Mesenchymal stem cell (in vitro differentiated cells and primary cell): Measurements from ENCODE around the gene LIMS1.

Experiments used
- DNase-seq: peaks from one replicate; pipeline ENCODE4 v3.0.0-alpha.2; 2013
- H2AFZ ChIP-seq: one replicate; pipeline ENCODE4 v1.6.1; 2013; ENCODE audit warnings: low read depth, mild to moderate bottlenecking, control low read depth, inconsistent platforms, low read length, moderate library complexity
- H2AK5ac ChIP-seq: 2 replicates; pipeline ENCODE4 v1.6.1; 2013; ENCODE audit warnings: low read length, moderate library complexity, mild to moderate bottlenecking, inconsistent platforms; ENCODE audit not compliant: severe bottlenecking
- H2BK120ac ChIP-seq: one replicate; pipeline ENCODE4 v1.6.1; 2013; ENCODE audit warnings: low read depth, mild to moderate bottlenecking, inconsistent platforms, low read length, moderate library complexity
- H2BK12ac ChIP-seq, 2 experiments: one replicate each; pipeline ENCODE4 v1.6.1; 2013; ENCODE audit warnings: inconsistent platforms in 2 of 2, low read length in 2 of 2, mild to moderate bottlenecking in 2 of 2, moderate library complexity in 2 of 2, control low read depth in 1 of 2
- H2BK15ac ChIP-seq: one replicate; pipeline ENCODE4 v1.6.1; 2013; ENCODE audit warnings: mild to moderate bottlenecking, low read depth, inconsistent platforms; ENCODE audit not compliant: poor library complexity, severe bottlenecking
- H2BK5ac ChIP-seq: 2 replicates; pipeline ENCODE4 v1.6.1; 2013; ENCODE audit warnings: low read depth, mild to moderate bottlenecking, low read length, control low read depth, inconsistent platforms; ENCODE audit not compliant: poor library complexity, severe bottlenecking
- H3K14ac ChIP-seq, 2 experiments: one replicate each; pipeline ENCODE4 v1.6.1; 2013; ENCODE audit warnings: inconsistent platforms in 2 of 2, low read length in 2 of 2, control low read depth in 1 of 2, mild to moderate bottlenecking in 1 of 2, moderate library complexity in 1 of 2
- H3K18ac ChIP-seq, 2 experiments: one replicate each; pipeline ENCODE4 v1.6.1; 2013; ENCODE audit warnings: inconsistent platforms in 2 of 2, low read length in 2 of 2, control low read depth in 1 of 2, low read depth in 1 of 2, mild to moderate bottlenecking in 1 of 2
- H3K23ac ChIP-seq, 2 experiments: one replicate each; pipeline ENCODE4 v1.6.1; 2013; ENCODE audit warnings: inconsistent platforms in 2 of 2, low read length in 2 of 2, mild to moderate bottlenecking in 2 of 2, moderate library complexity in 2 of 2, control low read depth in 1 of 2
- H3K27ac ChIP-seq: 2 replicates; pipeline ENCODE4 v1.5.1; 2013; ENCODE audit warnings: mild to moderate bottlenecking, moderate library complexity, low read length, control low read depth, inconsistent platforms; ENCODE audit not compliant: poor library complexity, severe bottlenecking
- H3K27me3 ChIP-seq, 2 experiments: 2 replicates each; pipeline versions ENCODE4 v1.6.1 to v1.7.0; 2013; ENCODE audit warnings: low read length in 2 of 2, mild to moderate bottlenecking in 2 of 2, moderate library complexity in 2 of 2, control low read depth in 1 of 2, inconsistent platforms in 1 of 2; ENCODE audit not compliant: control insufficient read depth in 1 of 2, insufficient read depth in 1 of 2
- H3K36me3 ChIP-seq, 2 experiments: 2 replicates each; pipeline versions ENCODE4 v1.6.1 to v1.7.0; 2013; ENCODE audit warnings: low read length in 2 of 2, control low read depth in 1 of 2, inconsistent platforms in 1 of 2, low read depth in 1 of 2, mild to moderate bottlenecking in 1 of 2; ENCODE audit not compliant: insufficient read depth in 2 of 2, control insufficient read depth in 1 of 2
- H3K4ac ChIP-seq, 2 experiments: one replicate each; pipeline ENCODE4 v1.6.1; 2013; ENCODE audit warnings: inconsistent platforms in 2 of 2, low read length in 2 of 2, mild to moderate bottlenecking in 2 of 2, moderate library complexity in 2 of 2, control low read depth in 1 of 2, low read depth in 1 of 2
- H3K4me1 ChIP-seq: 2 replicates; pipeline ENCODE4 v1.6.1; 2013; ENCODE audit warnings: low read depth, low read length, control low read depth; ENCODE audit not compliant: control insufficient read depth, insufficient read depth
- H3K4me2 ChIP-seq: 2 replicates; pipeline ENCODE4 v1.6.1; 2013; ENCODE audit warnings: low read length, mild to moderate bottlenecking, inconsistent platforms; ENCODE audit not compliant: poor library complexity, severe bottlenecking
- H3K4me3 ChIP-seq, 2 experiments: 2 replicates each; pipeline versions ENCODE4 v1.5.1 to v1.7.0; 2013; ENCODE audit warnings: low read length in 2 of 2, mild to moderate bottlenecking in 2 of 2, control low read depth in 1 of 2, low read depth in 1 of 2; ENCODE audit not compliant: insufficient read depth in 1 of 2
- H3K79me1 ChIP-seq: replicated peaks from 2 replicates; pipeline ENCODE4 v1.6.1; 2013; ENCODE audit warnings: mild to moderate bottlenecking, control low read depth, low read length, inconsistent platforms; ENCODE audit not compliant: poor library complexity, severe bottlenecking
- H3K9ac ChIP-seq: 2 replicates; pipeline ENCODE4 v1.7.0; 2013; ENCODE audit warnings: mild to moderate bottlenecking, low read length, moderate library complexity
- H3K9me3 ChIP-seq: 2 replicates; pipeline ENCODE4 v1.7.0; 2013; ENCODE audit warnings: mild to moderate bottlenecking, low read length; ENCODE audit not compliant: control insufficient read depth
- H4K8ac ChIP-seq: one replicate; pipeline ENCODE4 v1.6.1; 2013; ENCODE audit warnings: inconsistent platforms, mild to moderate bottlenecking, low read length, moderate library complexity
- H4K91ac ChIP-seq: one replicate; pipeline ENCODE4 v1.6.1; 2013; ENCODE audit warnings: mild to moderate bottlenecking, low read length, inconsistent platforms
- WGBS: methylation state at CpG from one replicate; pipeline ENCODE4 v1.1.7; 2013; ENCODE audit warnings: mixed read lengths; 5-methylcytosine and 5-hydroxymethylcytosine counted together

The LIMS1 gene

GRCh38 chr2:108615480-108616090 is 81.3 kb downstream of the LIMS1 start:
- Histone ChIP-seq H3K36me3 (peaks cover 0 to 13% of the 10 kb centered on the region in 2 experiments), H3K79me1 (no peaks in the 10 kb centered on the region), H2BK15ac (no peak overlapping the region), H3K23ac (no peak overlapping the region), H3K4ac (peak overlapping the region; percentile 24 to 26), H3K14ac (peak overlapping the region in 1 of 2 experiments; percentile 32), H2BK120ac (no peak overlapping the region), H3K27me3 (no peaks in the 10 kb centered on the region), H2AK5ac (peak overlapping the region; percentile 100), H3K18ac (peak overlapping the region in 1 of 2 experiments; percentile 28), H4K8ac (no peak overlapping the region), H2BK5ac (peak overlapping the region; percentile 73), H2BK12ac (no peak overlapping the region), H3K4me1 (peaks cover 33% of the 10 kb centered on the region), H3K4me2 (no peak overlapping the region), H3K9ac (no peak overlapping the region), H2AFZ (no peak overlapping the region), H3K27ac (peak overlapping the region; percentile 96), H3K9me3 (no peaks in the 10 kb centered on the region), H4K91ac (no peak overlapping the region), H3K4me3 (no peak overlapping the region)
- no peak for DNase-seq
- WGBS, result no CpG with 5 or more reads among the region's 2 CpGs

- peak overlapping the region; percentile 61 to 64 for H3K18ac ChIP-seq
- no peak overlapping the region for H2BK15ac ChIP-seq
- no peak for DNase-seq
- H3K4me3 ChIP-seq, result no peak overlapping the region
- H3K14ac ChIP-seq, result no peak overlapping the region
- H3K27ac ChIP-seq, result peak overlapping the region; percentile 96
- H2AK5ac ChIP-seq, result peak overlapping the region; percentile 40
- H2BK120ac ChIP-seq, result no peak overlapping the region
- H4K8ac ChIP-seq, result peak overlapping the region; percentile 64
- no peaks in the 10 kb centered on the region for H3K27me3 ChIP-seq
- H3K4me2 ChIP-seq, result no peak overlapping the region
- H2BK12ac ChIP-seq, result peak overlapping the region in 1 of 2 experiments; percentile 11
- no peak overlapping the region for H2AFZ ChIP-seq
- no peak overlapping the region for H3K9ac ChIP-seq
- H4K91ac ChIP-seq, result peak overlapping the region; percentile 60
- H3K9me3 ChIP-seq, result no peaks in the 10 kb centered on the region
- peak overlapping the region; percentile 73 for H2BK5ac ChIP-seq
- 81% methylated on average over 5 of the region's 5 CpGs for WGBS
- H3K23ac ChIP-seq, result no peak overlapping the region
- H3K4me1 ChIP-seq, result peaks cover 36% of the 10 kb centered on the region
- no peak overlapping the region for H3K4ac ChIP-seq
- peaks cover 0 to 13% of the 10 kb centered on the region in 2 experiments for H3K36me3 ChIP-seq
- no peaks in the 10 kb centered on the region for H3K79me1 ChIP-seq
Observed at GRCh38 chr2:108616318-108616717, 82.0 kb downstream of the LIMS1 start.

- Histone ChIP-seq H3K9me3 (no peaks in the 10 kb centered on the region), H3K9ac (peak overlapping the region; percentile 9), H2BK5ac (peak overlapping the region; percentile 73), H2BK12ac (peak overlapping the region in 1 of 2 experiments; percentile 11), H2BK120ac (no peak overlapping the region), H4K8ac (no peak overlapping the region), H3K4ac (no peak overlapping the region), H2AFZ (no peak overlapping the region), H4K91ac (no peak overlapping the region), H3K79me1 (no peaks in the 10 kb centered on the region), H3K4me2 (no peak overlapping the region), H3K14ac (no peak overlapping the region), H3K27ac (peak overlapping the region; percentile 96), H3K4me1 (peaks cover 34% of the 10 kb centered on the region), H2BK15ac (no peak overlapping the region), H2AK5ac (peak overlapping the region; percentile 40), H3K18ac (peak overlapping the region in 1 of 2 experiments; percentile 64), H3K36me3 (peaks cover 0 to 13% of the 10 kb centered on the region in 2 experiments), H3K27me3 (no peaks in the 10 kb centered on the region), H3K4me3 (no peak overlapping the region), H3K23ac (no peak overlapping the region)
- 0% methylated on average over 1 of the region's 2 CpGs for WGBS
- DNase-seq, result peak; percentile 48
Observed at GRCh38 chr2:108616751-108617161, 82.5 kb downstream of the LIMS1 start.

GRCh38 chr2:108617617-108618016 is 83.3 kb downstream of the LIMS1 start:
- Histone ChIP-seq H4K91ac (no peak overlapping the region), H2AK5ac (peak overlapping the region; percentile 97), H3K9me3 (no peaks in the 10 kb centered on the region), H3K9ac (no peak overlapping the region), H3K4me2 (no peak overlapping the region), H2AFZ (no peak overlapping the region), H2BK15ac (no peak overlapping the region), H3K4ac (no peak overlapping the region), H3K36me3 (peaks cover 0 to 11% of the 10 kb centered on the region in 2 experiments), H2BK12ac (peak overlapping the region in 1 of 2 experiments; percentile 84), H3K27me3 (no peaks in the 10 kb centered on the region), H3K4me1 (peaks cover 30% of the 10 kb centered on the region), H2BK120ac (no peak overlapping the region), H2BK5ac (peak overlapping the region; percentile 94), H4K8ac (no peak overlapping the region), H3K27ac (peak overlapping the region; percentile 94), H3K79me1 (no peaks in the 10 kb centered on the region), H3K4me3 (no peak overlapping the region), H3K23ac (no peak overlapping the region), H3K18ac (peak overlapping the region in 1 of 2 experiments; percentile 56), H3K14ac (no peak overlapping the region)
- DNase-seq, result peak; percentile 55
- 95% methylated on average over 2 of the region's 2 CpGs for WGBS
